Activated CD4-positive, alpha-beta T cell treated with anti-CD3 and anti-CD28 coated beads for 24 hours (primary cell): ENCODE measurements around the gene PRPSAP2.
"Not testable (repeated sequence)": the region's sequence is repeated elsewhere in the genome, so short reads cannot be mapped to it uniquely, and the experiment has no call there.

Source experiments
- DNase-seq, 2 donors: peaks; one replicate each; pipeline ENCODE4 v3.0.0-alpha.2; 2020; ENCODE audit warnings: low read depth in 2 of 2

PRPSAP2 gene

GRCh38 chr17:18889658-18890057, 31.7 kb downstream of the PRPSAP2 start:
- DNase-seq, result no peak

- DNase-seq, result no peak
These were observed 33.6 kb downstream of the PRPSAP2 start for GRCh38 chr17:18891541-18891940.

GRCh38 chr17:18896146-18896545, 38.2 kb downstream of the PRPSAP2 start:
- DNase-seq, result no peak

- no peak for DNase-seq
These were observed 39.0 kb downstream of the PRPSAP2 start for GRCh38 chr17:18896947-18897346.

GRCh38 chr17:18904482-18904881, 46.6 kb downstream of the PRPSAP2 start:
- DNase-seq, result no peak

- DNase-seq, result no peak
These were observed 47.3 kb downstream of the PRPSAP2 start for GRCh38 chr17:18905226-18905625.

GRCh38 chr17:18910326-18910725, 52.4 kb downstream of the PRPSAP2 start:
- no peak for DNase-seq

- no peak for DNase-seq
These were observed 53.0 kb downstream of the PRPSAP2 start for GRCh38 chr17:18910881-18911280.

- DNase-seq, result no peak
These were observed 59.0 kb downstream of the PRPSAP2 start for GRCh38 chr17:18916816-18917500.

- no peak for DNase-seq
These were observed 59.6 kb downstream of the PRPSAP2 start for GRCh38 chr17:18917506-18918032.

GRCh38 chr17:18919963-18920362, 62.0 kb downstream of the PRPSAP2 start:
- DNase-seq, result no peak

GRCh38 chr17:18920911-18921441, 63.0 kb downstream of the PRPSAP2 start:
- no peak for DNase-seq

GRCh38 chr17:18921485-18921884, 63.6 kb downstream of the PRPSAP2 start:
- DNase-seq, result no peak

GRCh38 chr17:18921912-18922451, 64.1 kb downstream of the PRPSAP2 start:
- DNase-seq, result peak in 1 of 2 donors; percentile 17

- not testable (repeated sequence) for DNase-seq
These were observed 64.7 kb downstream of the PRPSAP2 start for GRCh38 chr17:18922596-18922995.

GRCh38 chr17:18925187-18925586, 67.3 kb downstream of the PRPSAP2 start:
- no peak for DNase-seq

GRCh38 chr17:18928628-18929125, 70.7 kb downstream of the PRPSAP2 start:
- no peak for DNase-seq

GRCh38 chr17:18932360-18933055, 74.6 kb downstream of the PRPSAP2 start:
- DNase-seq, result no peak

- DNase-seq, result no peak
These were observed 75.4 kb downstream of the PRPSAP2 start for GRCh38 chr17:18933102-18934058.

GRCh38 chr17:18937981-18938691, 80.2 kb downstream of the PRPSAP2 start:
- DNase-seq, result no peak

GRCh38 chr17:18938692-18939023, 80.7 kb downstream of the PRPSAP2 start:
- no peak for DNase-seq
